HFFc6 (cell line): ENCODE data around the gene GLCCI1. TPM values are rescaled to one million over a fixed set of nuclear protein-coding genes. Genes with fewer than 3 reads are reported as not detected.

Experiments used
- DNase-seq: peaks from one replicate; pipeline ENCODE4 v3.0.0-alpha.2; 2018
- H3K27ac Mint-ChIP-seq: 2 replicates; pipeline ENCODE4 v1.8.0; 2020; ENCODE audit warnings: mild to moderate bottlenecking, mixed read lengths
- H3K27me3 Mint-ChIP-seq: 2 replicates; pipeline ENCODE4 v1.8.0; 2021; ENCODE audit warnings: mild to moderate bottlenecking, moderate library complexity, mixed read lengths; ENCODE audit not compliant: insufficient read depth
- H3K36me3 Mint-ChIP-seq: 2 replicates; pipeline ENCODE4 v1.8.0; 2021; ENCODE audit warnings: low read depth, mixed read lengths
- H3K4me1 Mint-ChIP-seq: 2 replicates; pipeline ENCODE4 v1.8.0; 2020; ENCODE audit warnings: low read depth, mixed read lengths
- H3K4me3 Mint-ChIP-seq: 2 replicates; pipeline ENCODE4 v1.8.0; 2020; ENCODE audit warnings: mild to moderate bottlenecking, moderate library complexity, mixed read lengths
- H3K9me3 Mint-ChIP-seq: 2 replicates; pipeline ENCODE4 v1.8.0; 2020; ENCODE audit warnings: mild to moderate bottlenecking, mixed read lengths
- total RNA-seq, 6 experiments: library from RNA; stranded (reverse); fragmentation: NEBNext Ultra II Directional; extraction: Animal tissue kit (Norgen Biotek cat#: 25700); gene quantifications; 2 replicates in 1 of 6; 3 replicates in 5 of 6; pipeline ENCODE4 v1.2.3, GENCODE V29; 2021
- TF ChIP-seq, protein P1 (sequence below): fragments of 200-600 bp; sonication (generic); IDR thresholded peaks from 2 replicates; pipeline ENCODE4 v1.5.0; 2021; ENCODE audit warnings: antibody characterized with exemption, mild to moderate bottlenecking

The GLCCI1 gene
- total RNA-seq, 6 experiments from 2014 or later, result 15.0 to 17.7 (median 16.2) TPM

- Mint-ChIP-seq H3K27me3 (peaks cover 23% of the 10 kb centered on the region), H3K36me3 (no peaks in the 10 kb centered on the region), H3K9me3 (no peaks in the 10 kb centered on the region), H3K4me3 (no peak overlapping the region), H3K27ac (no peak overlapping the region), H3K4me1 (no peaks in the 10 kb centered on the region)
- TF ChIP-seq, protein P1, sequence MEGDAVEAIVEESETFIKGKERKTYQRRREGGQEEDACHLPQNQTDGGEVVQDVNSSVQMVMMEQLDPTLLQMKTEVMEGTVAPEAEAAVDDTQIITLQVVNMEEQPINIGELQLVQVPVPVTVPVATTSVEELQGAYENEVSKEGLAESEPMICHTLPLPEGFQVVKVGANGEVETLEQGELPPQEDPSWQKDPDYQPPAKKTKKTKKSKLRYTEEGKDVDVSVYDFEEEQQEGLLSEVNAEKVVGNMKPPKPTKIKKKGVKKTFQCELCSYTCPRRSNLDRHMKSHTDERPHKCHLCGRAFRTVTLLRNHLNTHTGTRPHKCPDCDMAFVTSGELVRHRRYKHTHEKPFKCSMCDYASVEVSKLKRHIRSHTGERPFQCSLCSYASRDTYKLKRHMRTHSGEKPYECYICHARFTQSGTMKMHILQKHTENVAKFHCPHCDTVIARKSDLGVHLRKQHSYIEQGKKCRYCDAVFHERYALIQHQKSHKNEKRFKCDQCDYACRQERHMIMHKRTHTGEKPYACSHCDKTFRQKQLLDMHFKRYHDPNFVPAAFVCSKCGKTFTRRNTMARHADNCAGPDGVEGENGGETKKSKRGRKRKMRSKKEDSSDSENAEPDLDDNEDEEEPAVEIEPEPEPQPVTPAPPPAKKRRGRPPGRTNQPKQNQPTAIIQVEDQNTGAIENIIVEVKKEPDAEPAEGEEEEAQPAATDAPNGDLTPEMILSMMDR, result no peak
- no peak for DNase-seq
Observed at GRCh38 chr7:8115547-8116402, 147.2 kb downstream of the GLCCI1 start.

GRCh38 chr7:8117195-8117594 is 148.6 kb downstream of the GLCCI1 start:
- TF ChIP-seq, protein P1, result no peak
- Mint-ChIP-seq H3K4me3 (no peak overlapping the region), H3K27ac (no peak overlapping the region), H3K4me1 (no peaks in the 10 kb centered on the region), H3K36me3 (no peaks in the 10 kb centered on the region), H3K27me3 (peaks cover 30% of the 10 kb centered on the region), H3K9me3 (no peaks in the 10 kb centered on the region)
- DNase-seq, result no peak

DNA sequence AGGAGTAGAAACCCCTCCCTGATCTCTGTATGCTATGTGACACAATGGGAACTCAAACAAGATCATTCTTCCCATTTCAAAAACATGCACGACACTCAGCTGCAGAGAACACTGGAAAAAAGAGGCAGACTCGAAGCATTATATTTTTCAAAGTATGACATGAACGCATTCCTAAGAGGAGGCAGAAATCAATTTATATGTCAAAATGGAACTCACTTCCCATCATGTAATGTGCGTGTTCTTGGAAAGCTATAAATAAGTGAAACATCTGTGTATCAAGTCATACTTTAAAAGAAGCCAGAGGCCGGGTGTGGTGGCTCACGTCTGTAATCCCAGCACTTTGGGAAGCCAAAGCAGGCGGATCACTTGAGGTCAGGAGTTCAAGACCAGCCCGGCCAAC is 150.7 kb downstream of the GLCCI1 start:
- no peaks in the 10 kb centered on the region for H3K9me3 Mint-ChIP-seq
- H3K4me1 Mint-ChIP-seq, result no peaks in the 10 kb centered on the region
- H3K36me3 Mint-ChIP-seq, result no peaks in the 10 kb centered on the region
- no peak overlapping the region for H3K4me3 Mint-ChIP-seq
- H3K27me3 Mint-ChIP-seq, result peaks cover 28% of the 10 kb centered on the region
- no peak overlapping the region for H3K27ac Mint-ChIP-seq
- TF ChIP-seq, protein P1, result no peak
- DNase-seq, result no peak

GRCh38 chr7:8120390-8121058 is 151.9 kb downstream of the GLCCI1 start:
- Mint-ChIP-seq H3K27me3 (peaks cover 28% of the 10 kb centered on the region), H3K27ac (no peak overlapping the region), H3K4me3 (no peak overlapping the region), H3K9me3 (no peaks in the 10 kb centered on the region), H3K36me3 (no peaks in the 10 kb centered on the region), H3K4me1 (no peaks in the 10 kb centered on the region; the same call in 1 of the 2 replicates)
- TF ChIP-seq, protein P1, result no peak
- DNase-seq, result no peak

DNA sequence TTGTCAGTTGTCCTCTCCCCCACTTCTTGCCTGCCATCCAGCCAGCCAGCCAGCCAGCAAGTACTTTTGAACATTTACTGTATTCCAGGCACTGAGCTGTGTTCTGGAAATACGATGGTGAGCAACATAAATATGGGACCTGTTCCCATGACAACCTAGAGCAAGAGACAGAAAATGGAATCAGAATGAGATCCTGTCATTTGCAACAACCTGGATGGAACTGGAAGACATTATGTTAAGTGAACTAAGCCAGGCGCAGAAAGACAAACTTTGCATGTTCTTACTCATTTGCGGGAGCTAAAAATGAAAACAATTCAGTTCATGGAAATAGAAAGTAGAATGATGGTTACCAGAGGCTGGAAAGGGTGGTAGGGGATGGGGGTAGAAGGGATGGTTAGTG is 152.6 kb downstream of the GLCCI1 start:
- TF ChIP-seq, protein P1, result no peak
- H3K36me3 Mint-ChIP-seq, result no peaks in the 10 kb centered on the region
- H3K27me3 Mint-ChIP-seq, result peaks cover 32% of the 10 kb centered on the region
- no peaks in the 10 kb centered on the region; the same call in 1 of the 2 replicates for H3K4me1 Mint-ChIP-seq
- peak overlapping the region; percentile 2; the same call in 1 of the 2 replicates for H3K4me3 Mint-ChIP-seq
- H3K9me3 Mint-ChIP-seq, result no peaks in the 10 kb centered on the region
- DNase-seq, result peak; percentile 3
- H3K27ac Mint-ChIP-seq, result no peak overlapping the region
